Lower lobe of right lung (tissue), 2 donors: ENCODE data around the gene SAMM50. TPM values are rescaled to one million over a fixed set of nuclear protein-coding genes. Genes with fewer than 3 reads are reported as not detected.
A peak's percentile ranks its signal among the peaks of the same experiment; 100 is the strongest.

ENCODE experiments used
- ATAC-seq, 2 donors: fragments of 200-7000 bp; cut with Tn5 transposase; one replicate each; pipeline ENCODE4 v1.9.1; 2020 to 2022; ENCODE audit warnings: mild to moderate bottlenecking in 2 of 2, moderate library complexity in 2 of 2
- DNase-seq: peaks from one replicate; pipeline ENCODE4 v3.0.0-alpha.2; 2020
- H3K27ac ChIP-seq: fragments of 200-600 bp; one replicate; pipeline ENCODE4 v1.8.0; 2022
- H3K27me3 ChIP-seq: fragments of 200-600 bp; one replicate; pipeline ENCODE4 v1.8.0; 2022; ENCODE audit warnings: low read depth
- H3K36me3 ChIP-seq: fragments of 200-600 bp; one replicate; pipeline ENCODE4 v1.8.0; 2022; ENCODE audit warnings: mild to moderate bottlenecking
- H3K4me1 ChIP-seq: fragments of 200-600 bp; one replicate; pipeline ENCODE4 v1.8.0; 2022
- H3K4me3 ChIP-seq: fragments of 200-600 bp; one replicate; pipeline ENCODE4 v1.8.0; 2022; ENCODE audit warnings: mild to moderate bottlenecking
- H3K9me3 ChIP-seq: fragments of 200-600 bp; one replicate; pipeline ENCODE4 v1.8.0; 2022
- CTCF ChIP-seq: fragments of 200-600 bp; IDR thresholded peaks from one replicate; pipeline ENCODE4 v1.8.0; 2022; ENCODE audit warnings: antibody characterized with exemption, mild to moderate bottlenecking
- intact Hi-C: fragments of 100-400 bp; cut with DNase I; formaldehyde crosslinking; loops from one replicate; pipeline ENCODE4 v1.11.0; 2022
- total RNA-seq: library from RNA; stranded (reverse); fragmentation: NEBNext Ultra II Directional; extraction: Animal tissue kit (Norgen Biotek cat#: 25700); gene quantifications from one replicate; pipeline ENCODE4 v1.2.1, GENCODE V29; 2021
- donor health status: DM: no; HTN: yes; CAD: no; lungs with severe emphysema.

The SAMM50 gene
- total RNA-seq, 1 donor from 2014 or later = 28.5 TPM

- Histone ChIP-seq H3K27me3 (no peaks in the 10 kb centered on the region), H3K27ac (no peak overlapping the region), H3K36me3 (peaks cover 99% of the 10 kb centered on the region), H3K4me3 (no peak overlapping the region), H3K4me1 (peaks cover 5% of the 10 kb centered on the region), H3K9me3 (no peaks in the 10 kb centered on the region)
- peak; percentile 23 for DNase-seq
- TF ChIP-seq CTCF = no peak
- intact Hi-C loops = no loop called here
- ATAC-seq = no peak
These were observed 34.8 kb downstream of the SAMM50 start for GRCh38 chr22:43990044-43990443.

GRCh38 chr22:43991316-43992020, 36.2 kb downstream of the SAMM50 start:
- no peak for TF ChIP-seq CTCF
- H3K36me3 ChIP-seq = peaks cover 99% of the 10 kb centered on the region
- ATAC-seq (no peak), DNase-seq (no peak)
- intact Hi-C loops = no loop called here
- H3K4me1 ChIP-seq = peaks cover 17% of the 10 kb centered on the region
- no peaks in the 10 kb centered on the region for H3K27me3 ChIP-seq
- H3K27ac ChIP-seq = no peak overlapping the region
- H3K4me3 ChIP-seq = no peak overlapping the region
- no peaks in the 10 kb centered on the region for H3K9me3 ChIP-seq

- H3K27me3 ChIP-seq = no peaks in the 10 kb centered on the region
- intact Hi-C loops = no loop called here
- no peak for TF ChIP-seq CTCF
- H3K4me1 ChIP-seq = peaks cover 19% of the 10 kb centered on the region
- H3K27ac ChIP-seq = no peak overlapping the region
- peak; percentile 45 for DNase-seq
- H3K4me3 ChIP-seq = no peak overlapping the region
- peaks cover 99% of the 10 kb centered on the region for H3K36me3 ChIP-seq
- no peak for ATAC-seq
- no peaks in the 10 kb centered on the region for H3K9me3 ChIP-seq
These were observed 37.1 kb downstream of the SAMM50 start for GRCh38 chr22:43992331-43992821.

- peak; percentile 95 for TF ChIP-seq CTCF
- ATAC-seq (peak; percentile 79 to 80), DNase-seq (peak; percentile 52)
- H3K27me3 ChIP-seq = no peaks in the 10 kb centered on the region
- intact Hi-C loops = no loop called here
- peaks cover 19% of the 10 kb centered on the region for H3K4me1 ChIP-seq
- peaks cover 95% of the 10 kb centered on the region for H3K36me3 ChIP-seq
- no peak overlapping the region for H3K27ac ChIP-seq
- no peak overlapping the region for H3K4me3 ChIP-seq
- no peaks in the 10 kb centered on the region for H3K9me3 ChIP-seq
These were observed 38.0 kb downstream of the SAMM50 start for GRCh38 chr22:43993072-43993760.

- no peak overlapping the region for H3K4me3 ChIP-seq
- no peaks in the 10 kb centered on the region for H3K27me3 ChIP-seq
- H3K27ac ChIP-seq = no peak overlapping the region
- H3K4me1 ChIP-seq = peaks cover 19% of the 10 kb centered on the region
- DNase-seq = peak; percentile 32
- no peak for ATAC-seq
- intact Hi-C loops = no loop called here
- no peak for TF ChIP-seq CTCF
- H3K36me3 ChIP-seq = peaks cover 95% of the 10 kb centered on the region
- no peaks in the 10 kb centered on the region for H3K9me3 ChIP-seq
These were observed 38.8 kb downstream of the SAMM50 start for GRCh38 chr22:43994006-43994405.
